Spleen (tissue), 11 donors: ENCODE measurements around the gene PALMD. TPM values are rescaled to one million over a fixed set of nuclear protein-coding genes. Genes with fewer than 3 reads are reported as not detected.

Source experiments
- DNase-seq: peaks from one replicate; pipeline ENCODE4 v3.0.0-alpha.2; 2020
- H3K27ac ChIP-seq, 8 donors: fragments of 200-600 bp; sonication (generic) in 7 of 8; 1 replicate in 4 of 8; 2 replicates in 4 of 8; pipeline versions ENCODE4 v1.5.0 to v1.8.0; 2016 to 2021; ENCODE audit warnings: inconsistent platforms in 4 of 8, mild to moderate bottlenecking in 4 of 8, moderate library complexity in 1 of 8
- H3K27me3 ChIP-seq, 7 donors: fragments of 200-600 bp; sonication (generic) in 6 of 7; replicated peaks in 1 of 7; 1 replicate in 4 of 7; 2 replicates in 3 of 7; pipeline versions ENCODE4 v1.5.0 to v1.8.0; 2016 to 2021; ENCODE audit warnings: inconsistent platforms in 3 of 7, mild to moderate bottlenecking in 1 of 7
- H3K36me3 ChIP-seq, 6 donors: fragments of 200-600 bp; sonication (generic) in 5 of 6; 1 replicate in 4 of 6; 2 replicates in 2 of 6; pipeline versions ENCODE4 v1.5.0 to v1.8.0; 2016 to 2021; ENCODE audit warnings: inconsistent platforms in 2 of 6
- H3K4me1 ChIP-seq, 6 donors: fragments of 200-600 bp; sonication (generic) in 5 of 6; 1 replicate in 3 of 6; 2 replicates in 3 of 6; pipeline versions ENCODE4 v1.5.0 to v1.8.0; 2016 to 2021; ENCODE audit warnings: inconsistent platforms in 3 of 6
- H3K4me3 ChIP-seq, 8 donors: fragments of 200-600 bp; sonication (generic) in 7 of 8; 1 replicate in 4 of 8; 2 replicates in 4 of 8; pipeline versions ENCODE4 v1.5.0 to v1.8.0; 2016 to 2021; ENCODE audit warnings: inconsistent platforms in 4 of 8, mild to moderate bottlenecking in 4 of 8, moderate library complexity in 2 of 8
- H3K9me3 ChIP-seq, 8 donors: fragments of 200-600 bp; sonication (generic) in 7 of 8; 1 replicate in 4 of 8; 2 replicates in 4 of 8; pipeline versions ENCODE4 v1.5.0 to v1.8.0; 2016 to 2021; ENCODE audit warnings: inconsistent platforms in 4 of 8
- POLR2A ChIP-seq, 3 donors: fragments of 450-650 bp; IDR thresholded peaks; one replicate each; pipeline ENCODE4 v1.5.1; 2017; ENCODE audit warnings: antibody characterized with exemption in 3 of 3, mild to moderate bottlenecking in 1 of 3
- POLR2AphosphoS5 ChIP-seq, 3 donors: sonication (generic); formaldehyde crosslinking; IDR thresholded peaks; one replicate each; pipeline ENCODE4 v1.5.1; 2017; ENCODE audit warnings: antibody characterized with exemption in 3 of 3
- WGBS, 5 donors: extraction: QIAGEN DNeasy Blood & Tissue Kit in 3 of 5; methylation state at CpG; one replicate each; pipeline versions ENCODE4 v1.1.5 to v1.1.7; 2013 to 2018; 5-methylcytosine and 5-hydroxymethylcytosine counted together
- intact Hi-C: fragments of 100-400 bp; cut with DNase I; formaldehyde crosslinking; loops from one replicate; pipeline ENCODE4 v1.15.0; 2023; ENCODE audit warnings: low total_unique reads
- polyA plus RNA-seq, 3 donors: library from polyadenylated mRNA; stranded (reverse); fragments of 200-250 nt; gene quantifications; one replicate each; pipeline ENCODE4 v1.2.1, GENCODE V29; 2013
- total RNA-seq, 7 donors: library from RNA; depleted of rRNA in 3 of 7; stranded (reverse); fragments of >200 nt in 3 of 7; fragmentation: NEBNext Ultra II Directional in 4 of 7; extraction: Animal tissue kit (Norgen Biotek cat#: 25700) in 4 of 7; gene quantifications; one replicate each; pipeline versions ENCODE4 v1.1.0 to v1.2.1, GENCODE V29; 2016 to 2021
- TF ChIP-seq, protein P1 (sequence below), 11 experiments: fragments of 200-600 bp in 7 of 11; fragments of 450-650 bp in 4 of 11; sonication (generic) in 4 of 11; IDR thresholded peaks in 8 of 11; conservative IDR thresholded peaks in 3 of 11; 1 replicate in 7 of 11; 2 replicates in 4 of 11; pipeline versions ENCODE4 v1.4.0 to v1.8.0; 2016 to 2021; ENCODE audit warnings: antibody characterized with exemption in 11 of 11, inconsistent platforms in 4 of 11, mild to moderate bottlenecking in 1 of 11
- donor health status: healthy with polysubstance abuse.
- donor health status: DM: no; HTN: no; CAD: no; lungs with moderate emphysema.
- donor health status: DM: no; HTN: no; CAD: no.
- donor health status: Bipolar disorder and iron deficiency.
- donor health status: healthy.
- donor health status: DM: no; HTN: no; CAD: no.
- donor health status: DM: yes; HTN: yes; CAD: no.

The PALMD gene
- total and polyA plus RNA-seq, 10 donors: 2.9 to 16.8 (median 7.7) TPM

- no peaks in the 10 kb centered on the region for H3K9me3 ChIP-seq
- intact Hi-C loops: no loop called here
- no peaks in the 10 kb centered on the region for H3K36me3 ChIP-seq
- no peak for DNase-seq
- peaks cover 0 to 26% (median 0%) of the 10 kb centered on the region in 7 donors for H3K27me3 ChIP-seq
- 76 to 89% (median 87%) methylated on average over 1 of the region's 1 CpG for WGBS, 5 donors
- no peak overlapping the region for H3K27ac ChIP-seq
- no peak overlapping the region for H3K4me3 ChIP-seq
- peaks cover 0 to 10% (median 3%) of the 10 kb centered on the region in 6 donors for H3K4me1 ChIP-seq
- TF ChIP-seq POLR2A (IDR thresholded peaks at IDR 0.05): no peak
- TF ChIP-seq, protein P1, sequence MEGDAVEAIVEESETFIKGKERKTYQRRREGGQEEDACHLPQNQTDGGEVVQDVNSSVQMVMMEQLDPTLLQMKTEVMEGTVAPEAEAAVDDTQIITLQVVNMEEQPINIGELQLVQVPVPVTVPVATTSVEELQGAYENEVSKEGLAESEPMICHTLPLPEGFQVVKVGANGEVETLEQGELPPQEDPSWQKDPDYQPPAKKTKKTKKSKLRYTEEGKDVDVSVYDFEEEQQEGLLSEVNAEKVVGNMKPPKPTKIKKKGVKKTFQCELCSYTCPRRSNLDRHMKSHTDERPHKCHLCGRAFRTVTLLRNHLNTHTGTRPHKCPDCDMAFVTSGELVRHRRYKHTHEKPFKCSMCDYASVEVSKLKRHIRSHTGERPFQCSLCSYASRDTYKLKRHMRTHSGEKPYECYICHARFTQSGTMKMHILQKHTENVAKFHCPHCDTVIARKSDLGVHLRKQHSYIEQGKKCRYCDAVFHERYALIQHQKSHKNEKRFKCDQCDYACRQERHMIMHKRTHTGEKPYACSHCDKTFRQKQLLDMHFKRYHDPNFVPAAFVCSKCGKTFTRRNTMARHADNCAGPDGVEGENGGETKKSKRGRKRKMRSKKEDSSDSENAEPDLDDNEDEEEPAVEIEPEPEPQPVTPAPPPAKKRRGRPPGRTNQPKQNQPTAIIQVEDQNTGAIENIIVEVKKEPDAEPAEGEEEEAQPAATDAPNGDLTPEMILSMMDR (IDR thresholded peaks at IDR 0.05 in 8 of 11, conservative IDR thresholded peaks at IDR 0.05 in 3 of 11): no peak
- no peak for TF ChIP-seq POLR2AphosphoS5 (IDR thresholded peaks at IDR 0.05)
Observed at GRCh38 chr1:99643021-99643779, 2.7 kb upstream of the PALMD start.

DNA sequence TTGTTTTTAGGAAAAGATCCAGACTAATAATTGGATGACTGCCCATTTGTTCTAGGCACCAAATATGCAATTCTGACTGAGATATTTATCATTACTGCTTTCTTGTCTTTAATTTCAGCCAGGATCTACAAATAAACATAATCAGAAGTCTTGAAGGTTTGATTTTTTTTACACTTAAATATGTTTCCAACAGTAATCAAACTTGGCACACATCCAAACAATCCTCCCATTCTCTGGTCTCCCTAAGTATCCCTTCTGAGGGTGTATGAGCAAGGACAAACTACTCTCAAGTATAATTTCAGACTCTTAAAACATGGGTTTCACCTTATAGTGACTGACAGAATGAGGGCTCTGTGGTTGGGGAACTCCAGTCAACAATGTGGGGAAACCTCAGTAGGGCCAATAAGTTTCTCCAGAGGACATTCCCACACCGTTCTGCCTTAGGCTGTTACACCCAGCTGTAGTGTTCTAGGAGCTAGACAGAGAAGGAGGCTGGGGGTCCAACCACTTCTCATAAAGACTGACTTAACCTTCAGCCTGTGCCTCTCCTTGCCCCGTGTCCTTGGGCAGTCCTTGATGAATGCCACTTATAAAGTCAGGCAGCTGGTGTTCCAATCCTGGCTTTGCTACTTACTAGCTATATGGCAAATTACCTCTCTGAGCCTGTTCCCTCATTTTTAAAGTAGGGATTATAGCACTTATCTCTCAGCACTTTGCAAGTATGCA is 1.5 kb upstream of the PALMD start:
- H3K9me3 ChIP-seq: no peaks in the 10 kb centered on the region
- no peaks in the 10 kb centered on the region for H3K36me3 ChIP-seq
- H3K27ac ChIP-seq: no peak overlapping the region
- WGBS, 5 donors: 48 to 78% (median 68%) methylated on average over 2 of the region's 2 CpGs
- TF ChIP-seq POLR2A (IDR thresholded peaks at IDR 0.05): no peak
- TF ChIP-seq POLR2AphosphoS5 (IDR thresholded peaks at IDR 0.05): no peak
- TF ChIP-seq, protein P1 (IDR thresholded peaks at IDR 0.05 in 8 of 11, conservative IDR thresholded peaks at IDR 0.05 in 3 of 11): no peak
- peaks cover 0 to 29% (median 0%) of the 10 kb centered on the region in 7 donors for H3K27me3 ChIP-seq
- H3K4me1 ChIP-seq: peaks cover 0 to 10% (median 3%) of the 10 kb centered on the region in 6 donors
- no peak overlapping the region for H3K4me3 ChIP-seq
- DNase-seq: no peak
- intact Hi-C loops: no loop called here

DNA sequence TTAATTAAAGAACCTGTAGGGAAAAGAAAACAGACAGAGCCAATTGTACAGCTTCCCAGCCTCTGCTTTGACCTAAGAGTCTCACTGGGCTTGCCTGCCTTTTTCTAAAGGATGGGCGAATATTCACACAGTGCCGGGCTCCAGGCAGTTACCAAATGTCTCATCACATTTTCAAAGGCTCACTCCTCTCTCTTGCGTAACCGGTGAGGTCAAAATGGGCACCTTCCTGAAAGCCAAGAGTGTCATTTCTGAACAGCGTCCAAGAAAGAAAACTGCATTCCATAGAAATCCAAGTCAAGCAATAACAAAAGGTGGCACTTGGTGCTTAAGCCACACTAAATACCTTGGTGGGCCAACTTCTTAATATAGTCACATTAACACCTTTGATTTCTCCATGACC is 710 bp upstream of the PALMD start:
- intact Hi-C loops: no loop called here

More for the DNA sequence above, 710 bp upstream of the PALMD start:
- Histone ChIP-seq H3K4me3 (peak overlapping the region in 1 of 8 donors; percentile 37), H3K27ac (peak overlapping the region in 1 of 8 donors; percentile 9), H3K27me3 (peaks cover 0 to 29% (median 0%) of the 10 kb centered on the region in 7 donors), H3K4me1 (peaks cover 0 to 10% (median 3%) of the 10 kb centered on the region in 6 donors), H3K9me3 (no peaks in the 10 kb centered on the region), H3K36me3 (no peaks in the 10 kb centered on the region)
- TF ChIP-seq, protein P1 (IDR thresholded peaks at IDR 0.05 in 8 of 11, conservative IDR thresholded peaks at IDR 0.05 in 3 of 11): no peak
- TF ChIP-seq POLR2AphosphoS5 (IDR thresholded peaks at IDR 0.05): no peak
- no peak for TF ChIP-seq POLR2A (IDR thresholded peaks at IDR 0.05)
- WGBS, 5 donors: 76 to 89% (median 82%) methylated on average over 5 of the region's 5 CpGs
- no peak for DNase-seq
